ENCODE data around the gene TNS1. TPM values are rescaled to one million over a fixed set of nuclear protein-coding genes. Genes with fewer than 3 reads are reported as not detected.

Gene TNS1
- total RNA-seq, 2 donors from 2014 or later = 0.29 to 2.1 TPM

GRCh38 chr2:217875138-217875537 lies 127.7 kb downstream of the TNS1 start:
- Mint-ChIP-seq H3K4me1 (ENCODE audit: low read depth in 2 of 2) (no peaks in the 10 kb centered on the region), H3K4me3 (no peak overlapping the region), H3K27ac (no peak overlapping the region), H3K36me3 (no peaks in the 10 kb centered on the region), H3K27me3 (peaks cover 0 to 3% of the 10 kb centered on the region in 2 donors), H3K9me3 (no peaks in the 10 kb centered on the region)
- ATAC-seq (no peak), DNase-seq (ENCODE audit: low spot score) (no peak)

- peaks cover 0 to 3% of the 10 kb centered on the region in 2 donors for H3K27me3 Mint-ChIP-seq
- no peaks in the 10 kb centered on the region for H3K9me3 Mint-ChIP-seq
- no peaks in the 10 kb centered on the region for H3K36me3 Mint-ChIP-seq
- H3K4me1 Mint-ChIP-seq (ENCODE audit: low read depth in 2 of 2) = no peaks in the 10 kb centered on the region
- no peak overlapping the region for H3K4me3 Mint-ChIP-seq
- H3K27ac Mint-ChIP-seq = no peak overlapping the region
- DNase-seq (ENCODE audit: low spot score) (no peak), ATAC-seq (peak in 1 of 2 donors; percentile 16)
These were observed 129.4 kb downstream of the TNS1 start for GRCh38 chr2:217873371-217873770.

GRCh38 chr2:217872319-217872718 lies 130.5 kb downstream of the TNS1 start:
- Mint-ChIP-seq H3K9me3 (no peaks in the 10 kb centered on the region), H3K27me3 (peaks cover 0 to 3% of the 10 kb centered on the region in 2 donors), H3K36me3 (no peaks in the 10 kb centered on the region), H3K4me1 (ENCODE audit: low read depth in 2 of 2) (no peaks in the 10 kb centered on the region), H3K27ac (no peak overlapping the region), H3K4me3 (no peak overlapping the region)
- DNase-seq (ENCODE audit: low spot score) (no peak), ATAC-seq (no peak)

GRCh38 chr2:217870528-217871011 lies 132.2 kb downstream of the TNS1 start:
- Mint-ChIP-seq H3K9me3 (no peaks in the 10 kb centered on the region), H3K27me3 (peaks cover 0 to 3% of the 10 kb centered on the region in 2 donors), H3K36me3 (no peaks in the 10 kb centered on the region), H3K4me3 (no peak overlapping the region), H3K4me1 (ENCODE audit: low read depth in 2 of 2) (no peaks in the 10 kb centered on the region), H3K27ac (no peak overlapping the region)
- DNase-seq (ENCODE audit: low spot score) = no peak
- ATAC-seq = no peak

- ATAC-seq (no peak), DNase-seq (ENCODE audit: low spot score) (no peak)
- Mint-ChIP-seq H3K36me3 (no peaks in the 10 kb centered on the region), H3K27ac (no peak overlapping the region), H3K27me3 (peaks cover 0 to 3% of the 10 kb centered on the region in 2 donors), H3K4me3 (no peak overlapping the region), H3K4me1 (ENCODE audit: low read depth in 2 of 2) (no peaks in the 10 kb centered on the region), H3K9me3 (no peaks in the 10 kb centered on the region)
These were observed 133.9 kb downstream of the TNS1 start for GRCh38 chr2:217868911-217869334.

GRCh38 chr2:217868265-217868892 lies 134.4 kb downstream of the TNS1 start:
- H3K4me3 Mint-ChIP-seq = no peak overlapping the region
- H3K9me3 Mint-ChIP-seq = no peaks in the 10 kb centered on the region
- H3K27me3 Mint-ChIP-seq = peaks cover 0 to 3% of the 10 kb centered on the region in 2 donors
- no peaks in the 10 kb centered on the region for H3K4me1 Mint-ChIP-seq (ENCODE audit: low read depth in 2 of 2)
- no peak for DNase-seq (ENCODE audit: low spot score)
- no peak for ATAC-seq
- no peak overlapping the region for H3K27ac Mint-ChIP-seq
- H3K36me3 Mint-ChIP-seq = no peaks in the 10 kb centered on the region

- Mint-ChIP-seq H3K4me3 (no peak overlapping the region), H3K4me1 (ENCODE audit: low read depth in 2 of 2) (no peaks in the 10 kb centered on the region), H3K36me3 (no peaks in the 10 kb centered on the region), H3K27me3 (peaks cover 0 to 5% of the 10 kb centered on the region in 2 donors), H3K9me3 (no peaks in the 10 kb centered on the region), H3K27ac (no peak overlapping the region)
- ATAC-seq (no peak), DNase-seq (ENCODE audit: low spot score) (no peak)
These were observed 136.3 kb downstream of the TNS1 start for GRCh38 chr2:217866457-217866856.

- no peaks in the 10 kb centered on the region for H3K9me3 Mint-ChIP-seq
- no peak overlapping the region for H3K4me3 Mint-ChIP-seq
- no peak overlapping the region for H3K27ac Mint-ChIP-seq
- peaks cover 0 to 6% of the 10 kb centered on the region in 2 donors for H3K27me3 Mint-ChIP-seq
- no peaks in the 10 kb centered on the region for H3K4me1 Mint-ChIP-seq (ENCODE audit: low read depth in 2 of 2)
- DNase-seq (ENCODE audit: low spot score) = no peak
- no peaks in the 10 kb centered on the region for H3K36me3 Mint-ChIP-seq
- peak; percentile 26 for ATAC-seq
These were observed 137.6 kb downstream of the TNS1 start for GRCh38 chr2:217864963-217865772.

- no peaks in the 10 kb centered on the region for H3K36me3 Mint-ChIP-seq
- H3K27ac Mint-ChIP-seq = no peak overlapping the region
- ATAC-seq (no peak), DNase-seq (ENCODE audit: low spot score) (no peak)
- H3K4me1 Mint-ChIP-seq (ENCODE audit: low read depth in 2 of 2) = no peaks in the 10 kb centered on the region
- no peak overlapping the region for H3K4me3 Mint-ChIP-seq
- peaks cover 0 to 6% of the 10 kb centered on the region in 2 donors for H3K27me3 Mint-ChIP-seq
- no peaks in the 10 kb centered on the region for H3K9me3 Mint-ChIP-seq
These were observed 138.9 kb downstream of the TNS1 start for GRCh38 chr2:217863883-217864282.

GRCh38 chr2:217861334-217861877 lies 141.4 kb downstream of the TNS1 start:
- Mint-ChIP-seq H3K9me3 (no peaks in the 10 kb centered on the region), H3K27ac (no peak overlapping the region), H3K4me3 (no peak overlapping the region), H3K27me3 (peaks cover 0 to 6% of the 10 kb centered on the region in 2 donors), H3K36me3 (no peaks in the 10 kb centered on the region), H3K4me1 (ENCODE audit: low read depth in 2 of 2) (no peaks in the 10 kb centered on the region)
- ATAC-seq (no peak), DNase-seq (ENCODE audit: low spot score) (no peak)

GRCh38 chr2:217859926-217860325 lies 142.9 kb downstream of the TNS1 start:
- no peak overlapping the region for H3K27ac Mint-ChIP-seq
- no peaks in the 10 kb centered on the region for H3K9me3 Mint-ChIP-seq
- no peaks in the 10 kb centered on the region for H3K36me3 Mint-ChIP-seq
- DNase-seq (ENCODE audit: low spot score) (no peak), ATAC-seq (no peak)
- H3K4me1 Mint-ChIP-seq (ENCODE audit: low read depth in 2 of 2) = no peaks in the 10 kb centered on the region
- H3K27me3 Mint-ChIP-seq = peaks cover 0 to 12% of the 10 kb centered on the region in 2 donors
- no peak overlapping the region for H3K4me3 Mint-ChIP-seq

GRCh38 chr2:217858519-217859491 lies 144.0 kb downstream of the TNS1 start:
- Mint-ChIP-seq H3K4me3 (no peak overlapping the region), H3K27ac (no peak overlapping the region), H3K4me1 (ENCODE audit: low read depth in 2 of 2) (no peaks in the 10 kb centered on the region), H3K27me3 (peaks cover 0 to 13% of the 10 kb centered on the region in 2 donors), H3K9me3 (no peaks in the 10 kb centered on the region), H3K36me3 (no peaks in the 10 kb centered on the region)
- ATAC-seq = peak; percentile 21 to 46
- no peak for DNase-seq (ENCODE audit: low spot score)
